GM12801 (cell line): ENCODE data around the gene CRADD.

ENCODE experiments used
- CTCF ChIP-seq: IDR thresholded peaks from one replicate; pipeline ENCODE4 v1.5.1; 2011; ENCODE audit warnings: control low read depth; ENCODE audit not compliant: insufficient read length; ENCODE audit errors: extremely low read depth

CRADD gene

DNA sequence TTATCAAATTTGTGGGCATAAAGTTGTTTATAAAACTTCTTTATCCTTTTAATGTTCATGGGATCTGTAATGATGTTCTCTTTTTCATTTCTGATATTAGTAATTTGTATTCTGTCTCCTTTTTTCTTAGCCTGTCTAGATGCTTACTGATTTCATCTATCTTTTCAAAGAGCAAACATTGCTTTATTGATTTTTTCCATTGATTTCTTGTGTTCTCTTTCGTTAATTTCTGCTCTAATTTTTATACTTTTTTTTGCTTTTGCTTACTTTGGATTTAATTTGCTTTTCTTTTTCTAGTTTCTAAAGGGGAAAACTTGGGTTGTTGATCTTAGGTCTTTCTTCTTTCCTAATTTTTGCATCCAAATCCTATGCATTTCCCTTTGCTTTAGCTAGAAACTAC, 42.5 kb downstream of the CRADD start:
- no peak for TF ChIP-seq CTCF

GRCh38 chr12:93720559-93720958, 43.4 kb downstream of the CRADD start:
- TF ChIP-seq CTCF = no peak

DNA sequence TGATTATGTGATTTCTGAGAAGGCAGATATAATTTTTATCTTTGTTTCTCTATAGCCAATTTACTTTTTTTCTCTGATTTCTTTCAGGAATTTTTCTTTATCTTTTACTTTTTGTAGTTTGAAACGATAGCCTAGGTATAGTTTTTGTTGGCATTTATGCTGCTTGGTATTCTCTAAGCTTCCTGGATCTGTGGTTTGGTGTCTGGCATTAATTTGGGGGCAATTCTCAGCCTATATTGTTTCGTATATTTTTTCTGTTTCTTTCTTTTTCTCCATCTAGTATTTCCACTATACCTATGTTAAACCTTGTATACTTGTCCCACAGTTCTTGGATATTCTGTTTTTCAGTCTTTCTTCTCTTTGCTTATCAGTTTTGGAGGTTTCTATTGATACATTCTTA, 45.0 kb downstream of the CRADD start:
- TF ChIP-seq CTCF = no peak

- TF ChIP-seq CTCF = no peak
Observed at GRCh38 chr12:93722835-93723567, 45.8 kb downstream of the CRADD start.

DNA sequence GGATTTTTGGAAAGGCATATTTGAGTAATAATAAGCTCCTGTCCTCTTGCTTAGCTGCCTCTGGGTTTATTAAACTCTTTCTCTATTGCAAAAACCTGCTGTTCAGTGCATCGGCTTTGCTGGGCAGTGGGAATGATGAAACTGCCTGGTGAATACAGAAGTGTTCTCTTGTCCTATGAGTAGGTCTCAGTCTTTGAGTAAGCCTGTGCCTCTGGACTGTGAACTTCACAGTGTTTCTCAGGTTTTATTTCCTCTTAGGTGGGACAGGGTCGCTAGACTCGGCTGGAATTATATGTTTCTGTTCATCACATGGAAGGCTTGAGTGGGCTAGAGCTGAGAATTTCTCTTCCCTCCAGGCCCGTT, 46.4 kb downstream of the CRADD start:
- no peak for TF ChIP-seq CTCF

DNA sequence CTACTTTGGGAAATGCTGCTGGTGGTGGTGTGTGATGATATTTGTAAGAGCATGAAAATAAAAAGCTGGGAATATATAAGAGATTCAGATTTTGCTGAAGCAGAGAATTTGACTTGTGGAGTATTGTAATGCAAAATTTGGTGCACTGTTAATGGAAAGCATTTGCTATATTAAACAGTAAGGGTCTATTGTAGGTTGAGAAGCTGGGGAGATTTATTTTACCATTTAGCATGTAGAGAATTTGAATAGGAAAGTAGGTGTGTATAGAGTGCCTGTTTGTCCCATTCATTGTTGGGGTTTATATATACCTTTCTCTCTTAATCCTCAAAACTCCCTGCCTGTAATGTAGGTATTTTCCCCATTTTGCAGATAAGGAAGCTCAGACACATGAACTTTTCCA, 48.4 kb downstream of the CRADD start:
- TF ChIP-seq CTCF = no peak

DNA sequence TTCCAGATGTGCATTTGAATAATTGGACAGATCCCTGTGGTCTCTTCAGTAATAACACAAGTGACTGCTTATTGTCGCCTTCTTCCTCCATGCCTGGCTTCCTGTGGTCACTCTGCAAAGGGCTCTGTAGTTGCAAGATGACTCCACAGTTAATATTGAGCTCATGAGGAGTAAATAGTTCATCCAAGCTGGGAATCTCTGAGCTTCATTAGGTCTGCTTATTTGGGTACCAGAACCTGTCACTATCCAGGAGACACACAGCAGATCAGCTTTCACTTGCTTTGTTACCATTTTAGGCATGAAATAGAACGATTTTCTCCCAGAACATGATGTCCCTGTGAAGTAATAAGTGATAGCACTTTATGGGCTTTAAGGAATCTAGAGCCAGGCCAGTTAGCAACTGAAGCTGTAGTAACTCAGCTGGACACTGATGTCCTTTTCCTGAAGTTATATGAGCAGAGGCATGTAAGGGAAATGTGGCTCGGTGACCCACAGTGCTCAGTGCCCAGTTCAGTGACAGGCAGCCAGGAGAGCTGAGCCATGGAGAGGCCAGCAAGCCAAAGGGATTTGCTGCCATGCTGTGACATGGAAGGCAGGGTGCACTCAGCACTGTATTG, 50.1 kb downstream of the CRADD start:
- no peak for TF ChIP-seq CTCF
